ENCODE results near the gene YKT6.
A peak's percentile ranks its signal among the peaks of the same experiment; 100 is the strongest.
"Not testable (repeated sequence)": the region's sequence is repeated elsewhere in the genome, so short reads cannot be mapped to it uniquely, and the experiment has no call there.

The YKT6 gene

DNA sequence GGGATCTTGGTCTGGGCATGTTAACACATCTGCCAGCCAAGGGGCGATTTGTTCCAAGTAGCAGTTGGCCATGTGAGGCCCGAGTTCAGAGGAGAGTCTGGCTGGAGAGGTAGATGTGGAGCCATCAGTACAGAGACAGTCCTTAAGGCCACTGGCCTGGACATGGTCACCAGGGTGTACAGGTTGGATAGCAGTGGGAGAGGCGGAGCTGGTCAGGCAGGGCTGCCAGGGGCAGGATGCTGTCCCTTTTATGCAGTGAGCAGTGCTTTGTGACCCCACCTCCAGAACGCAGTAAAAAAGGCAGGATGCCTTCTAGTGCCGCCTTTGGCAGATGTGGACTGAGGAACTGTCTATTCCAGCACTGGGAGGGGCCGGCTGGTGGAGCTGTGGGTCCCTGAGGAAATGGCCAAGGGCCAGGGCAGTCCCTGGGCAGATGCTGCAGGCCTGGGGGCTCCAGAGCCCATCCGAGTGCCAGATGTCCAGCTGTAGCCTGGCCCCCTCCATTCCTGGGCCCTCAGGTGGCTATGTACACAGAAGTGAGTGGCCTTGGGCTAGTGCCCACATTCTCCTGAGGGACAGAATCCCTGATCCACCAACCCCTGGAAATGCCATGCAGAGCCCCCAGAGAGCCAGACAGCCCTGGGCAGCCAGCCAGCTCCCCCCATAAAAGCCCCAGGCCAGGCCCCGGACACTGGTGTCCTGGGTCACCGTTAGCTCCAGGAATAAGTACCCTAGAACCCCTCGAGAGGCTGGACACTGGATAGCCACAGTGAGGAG lies 42.5 kb upstream of the YKT6 start:
- H3K36me3 ChIP-seq (ENCODE audit: control insufficient read depth in 5 of 5, insufficient read depth in 5 of 5, low read length in 5 of 5): no peaks in the 10 kb centered on the region
- H3K9ac ChIP-seq (ENCODE audit: low read length in 5 of 5): peak overlapping the region in 1 of 5 donors; percentile 12
- no peaks in the 10 kb centered on the region for H3K9me3 ChIP-seq (ENCODE audit: control insufficient read depth in 5 of 5, low read length in 5 of 5)
- no peak overlapping the region for H3K27ac ChIP-seq (ENCODE audit: low read depth, low read length)
- H3K27me3 ChIP-seq (ENCODE audit: control insufficient read depth in 5 of 5, insufficient read depth in 4 of 5, low read length in 5 of 5): no peaks in the 10 kb centered on the region
- H3K4me3 ChIP-seq (ENCODE audit: low read depth in 1 of 5, low read length in 5 of 5): no peak overlapping the region
- H3K4me1 ChIP-seq (ENCODE audit: control insufficient read depth in 5 of 5, insufficient read depth in 5 of 5, low read length in 5 of 5): peaks cover 0 to 23% (median 12%) of the 10 kb centered on the region in 5 donors

GRCh38 chr7:44158873-44159631 lies 41.7 kb upstream of the YKT6 start:
- Histone ChIP-seq H3K9me3 (ENCODE audit: control insufficient read depth in 5 of 5, low read length in 5 of 5) (no peaks in the 10 kb centered on the region), H3K4me3 (ENCODE audit: low read depth in 1 of 5, low read length in 5 of 5) (no peak overlapping the region), H3K36me3 (ENCODE audit: control insufficient read depth in 5 of 5, insufficient read depth in 5 of 5, low read length in 5 of 5) (no peaks in the 10 kb centered on the region), H3K27ac (ENCODE audit: low read depth, low read length) (no peak overlapping the region), H3K9ac (ENCODE audit: low read length in 5 of 5) (no peak overlapping the region), H3K27me3 (ENCODE audit: control insufficient read depth in 5 of 5, insufficient read depth in 4 of 5, low read length in 5 of 5) (no peaks in the 10 kb centered on the region), H3K4me1 (ENCODE audit: control insufficient read depth in 5 of 5, insufficient read depth in 5 of 5, low read length in 5 of 5) (peaks cover 0 to 23% (median 12%) of the 10 kb centered on the region in 5 donors)

GRCh38 chr7:44159824-44160630 lies 40.8 kb upstream of the YKT6 start:
- no peaks in the 10 kb centered on the region for H3K36me3 ChIP-seq (ENCODE audit: control insufficient read depth in 5 of 5, insufficient read depth in 5 of 5, low read length in 5 of 5)
- H3K9me3 ChIP-seq (ENCODE audit: control insufficient read depth in 5 of 5, low read length in 5 of 5): no peaks in the 10 kb centered on the region
- H3K27me3 ChIP-seq (ENCODE audit: control insufficient read depth in 5 of 5, insufficient read depth in 4 of 5, low read length in 5 of 5): no peaks in the 10 kb centered on the region
- H3K4me3 ChIP-seq (ENCODE audit: low read depth in 1 of 5, low read length in 5 of 5): no peak overlapping the region
- H3K27ac ChIP-seq (ENCODE audit: low read depth, low read length): no peak overlapping the region
- no peak overlapping the region for H3K9ac ChIP-seq (ENCODE audit: low read length in 5 of 5)
- H3K4me1 ChIP-seq (ENCODE audit: control insufficient read depth in 5 of 5, insufficient read depth in 5 of 5, low read length in 5 of 5): peaks cover 0 to 23% (median 12%) of the 10 kb centered on the region in 5 donors

- H3K36me3 ChIP-seq (ENCODE audit: control insufficient read depth in 5 of 5, insufficient read depth in 5 of 5, low read length in 5 of 5): no peaks in the 10 kb centered on the region
Measured at GRCh38 chr7:44161371-44161770, 39.4 kb upstream of the YKT6 start.

GRCh38 chr7:44162179-44162578 lies 38.6 kb upstream of the YKT6 start:
- Histone ChIP-seq H3K9me3 (ENCODE audit: control insufficient read depth in 5 of 5, low read length in 5 of 5) (no peaks in the 10 kb centered on the region), H3K36me3 (ENCODE audit: control insufficient read depth in 5 of 5, insufficient read depth in 5 of 5, low read length in 5 of 5) (no peaks in the 10 kb centered on the region), H3K27me3 (ENCODE audit: control insufficient read depth in 5 of 5, insufficient read depth in 4 of 5, low read length in 5 of 5) (no peaks in the 10 kb centered on the region), H3K27ac (ENCODE audit: low read depth, low read length) (no peak overlapping the region), H3K4me3 (ENCODE audit: low read depth in 1 of 5, low read length in 5 of 5) (no peak overlapping the region), H3K9ac (ENCODE audit: low read length in 5 of 5) (no peak overlapping the region), H3K4me1 (ENCODE audit: control insufficient read depth in 5 of 5, insufficient read depth in 5 of 5, low read length in 5 of 5) (peaks cover 0 to 23% (median 12%) of the 10 kb centered on the region in 5 donors)

More at GRCh38 chr7:44161371-44161770, 39.4 kb upstream of the YKT6 start:
- Histone ChIP-seq H3K9me3 (ENCODE audit: control insufficient read depth in 5 of 5, low read length in 5 of 5) (no peaks in the 10 kb centered on the region), H3K4me3 (ENCODE audit: low read depth in 1 of 5, low read length in 5 of 5) (no peak overlapping the region), H3K4me1 (ENCODE audit: control insufficient read depth in 5 of 5, insufficient read depth in 5 of 5, low read length in 5 of 5) (peaks cover 0 to 23% (median 12%) of the 10 kb centered on the region in 5 donors), H3K27me3 (ENCODE audit: control insufficient read depth in 5 of 5, insufficient read depth in 4 of 5, low read length in 5 of 5) (no peaks in the 10 kb centered on the region), H3K9ac (ENCODE audit: low read length in 5 of 5) (no peak overlapping the region), H3K27ac (ENCODE audit: low read depth, low read length) (no peak overlapping the region)

DNA sequence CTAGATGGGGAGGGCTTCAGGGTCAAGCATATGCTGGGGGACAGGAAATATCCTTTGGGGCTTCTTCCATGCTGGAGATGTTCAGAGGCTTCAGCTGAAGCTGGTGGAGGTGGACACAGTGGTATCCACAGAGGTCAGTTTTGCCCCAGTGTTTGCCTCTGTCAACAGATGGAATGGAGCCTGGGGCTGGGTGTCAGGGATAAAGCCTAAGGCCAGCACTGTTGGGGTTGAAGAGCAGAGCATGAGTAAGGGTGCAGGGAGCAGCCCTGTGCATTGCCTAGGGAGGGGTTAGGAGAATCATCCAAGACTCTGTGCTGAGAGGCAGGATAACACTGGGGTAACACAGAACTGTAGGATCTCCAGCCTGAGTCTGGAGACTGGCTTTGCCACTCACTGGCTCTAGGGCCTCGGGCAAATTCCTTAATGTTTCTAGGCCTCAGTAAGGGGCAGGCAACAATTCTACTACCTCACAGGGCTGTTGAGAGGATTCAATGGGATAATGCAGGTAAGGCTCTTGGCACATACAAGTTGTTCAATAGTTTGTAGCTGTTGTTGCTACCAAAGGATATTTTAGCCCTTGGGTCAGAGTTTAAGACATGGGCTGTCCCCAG lies 37.9 kb upstream of the YKT6 start:
- Histone ChIP-seq H3K9me3 (ENCODE audit: control insufficient read depth in 5 of 5, low read length in 5 of 5) (no peaks in the 10 kb centered on the region), H3K27me3 (ENCODE audit: control insufficient read depth in 5 of 5, insufficient read depth in 4 of 5, low read length in 5 of 5) (no peaks in the 10 kb centered on the region), H3K36me3 (ENCODE audit: control insufficient read depth in 5 of 5, insufficient read depth in 5 of 5, low read length in 5 of 5) (no peaks in the 10 kb centered on the region), H3K4me1 (ENCODE audit: control insufficient read depth in 5 of 5, insufficient read depth in 5 of 5, low read length in 5 of 5) (peaks cover 0 to 23% (median 12%) of the 10 kb centered on the region in 5 donors), H3K27ac (ENCODE audit: low read depth, low read length) (no peak overlapping the region), H3K4me3 (ENCODE audit: low read depth in 1 of 5, low read length in 5 of 5) (no peak overlapping the region), H3K9ac (ENCODE audit: low read length in 5 of 5) (no peak overlapping the region)

- Histone ChIP-seq H3K9me3 (ENCODE audit: control insufficient read depth in 5 of 5, low read length in 5 of 5) (no peaks in the 10 kb centered on the region), H3K27ac (ENCODE audit: low read depth, low read length) (no peak overlapping the region), H3K27me3 (ENCODE audit: control insufficient read depth in 5 of 5, insufficient read depth in 4 of 5, low read length in 5 of 5) (no peaks in the 10 kb centered on the region)
Measured at GRCh38 chr7:44163591-44163990, 37.2 kb upstream of the YKT6 start.

GRCh38 chr7:44167920-44168319 lies 32.9 kb upstream of the YKT6 start:
- Histone ChIP-seq H3K4me1 (ENCODE audit: control insufficient read depth in 5 of 5, insufficient read depth in 5 of 5, low read length in 5 of 5) (peaks cover 0 to 4% (median 0%) of the 10 kb centered on the region in 5 donors), H3K9ac (ENCODE audit: low read length in 5 of 5) (no peak overlapping the region), H3K4me3 (ENCODE audit: low read depth in 1 of 5, low read length in 5 of 5) (no peak overlapping the region), H3K9me3 (ENCODE audit: control insufficient read depth in 5 of 5, low read length in 5 of 5) (no peaks in the 10 kb centered on the region), H3K27ac (ENCODE audit: low read depth, low read length) (no peak overlapping the region), H3K27me3 (ENCODE audit: control insufficient read depth in 5 of 5, insufficient read depth in 4 of 5, low read length in 5 of 5) (no peaks in the 10 kb centered on the region), H3K36me3 (ENCODE audit: control insufficient read depth in 5 of 5, insufficient read depth in 5 of 5, low read length in 5 of 5) (no peaks in the 10 kb centered on the region)

More at GRCh38 chr7:44163591-44163990, 37.2 kb upstream of the YKT6 start:
- Histone ChIP-seq H3K4me1 (ENCODE audit: control insufficient read depth in 5 of 5, insufficient read depth in 5 of 5, low read length in 5 of 5) (peaks cover 0 to 17% (median 12%) of the 10 kb centered on the region in 5 donors), H3K4me3 (ENCODE audit: low read depth in 1 of 5, low read length in 5 of 5) (no peak overlapping the region), H3K9ac (ENCODE audit: low read length in 5 of 5) (no peak overlapping the region), H3K36me3 (ENCODE audit: control insufficient read depth in 5 of 5, insufficient read depth in 5 of 5, low read length in 5 of 5) (no peaks in the 10 kb centered on the region)

GRCh38 chr7:44171901-44172300 lies 28.9 kb upstream of the YKT6 start:
- not testable (repeated sequence) for H3K36me3 ChIP-seq (ENCODE audit: control insufficient read depth in 5 of 5, insufficient read depth in 5 of 5, low read length in 5 of 5); H3K27ac ChIP-seq (ENCODE audit: low read depth, low read length); H3K9ac ChIP-seq (ENCODE audit: low read length in 5 of 5); H3K4me1 ChIP-seq (ENCODE audit: control insufficient read depth in 5 of 5, insufficient read depth in 5 of 5, low read length in 5 of 5); H3K9me3 ChIP-seq (ENCODE audit: control insufficient read depth in 5 of 5, low read length in 5 of 5); H3K4me3 ChIP-seq (ENCODE audit: low read depth in 1 of 5, low read length in 5 of 5); H3K27me3 ChIP-seq (ENCODE audit: control insufficient read depth in 5 of 5, insufficient read depth in 4 of 5, low read length in 5 of 5)

Data from subcutaneous abdominal adipose tissue (tissue), 5 donors.